Hepatocyte (in vitro differentiated cells): ENCODE data around the gene JHY. TPM values are rescaled to one million over a fixed set of nuclear protein-coding genes. Genes with fewer than 3 reads are reported as not detected.

ENCODE experiments used
- DNase-seq: peaks from one replicate; pipeline ENCODE4 v3.0.0-alpha.2; 2016; ENCODE audit warnings: low spot score
- H2AFZ ChIP-seq: fragments of 200-600 bp; sonication (generic); 2 replicates; pipeline ENCODE4 v1.6.0; 2016; ENCODE audit warnings: antibody characterized with exemption, mild to moderate bottlenecking
- H3K27ac ChIP-seq: fragments of 200-600 bp; sonication (generic); 2 replicates; pipeline ENCODE4 v1.5.1; 2016; ENCODE audit warnings: mild to moderate bottlenecking
- H3K27me3 ChIP-seq: fragments of 200-600 bp; sonication (generic); 2 replicates; pipeline ENCODE4 v1.6.1; 2016
- H3K36me3 ChIP-seq: fragments of 200-600 bp; sonication (generic); replicated peaks from 2 replicates; pipeline ENCODE4 v1.5.1; 2016; ENCODE audit warnings: low read depth; ENCODE audit not compliant: insufficient read depth
- H3K4me1 ChIP-seq: fragments of 200-600 bp; sonication (generic); 2 replicates; pipeline ENCODE4 v1.5.1; 2016; ENCODE audit warnings: mild to moderate bottlenecking, moderate library complexity; ENCODE audit not compliant: insufficient read depth
- H3K4me2 ChIP-seq: fragments of 200-600 bp; sonication (generic); 2 replicates; pipeline ENCODE4 v1.6.0; 2016
- H3K4me3 ChIP-seq: fragments of 200-600 bp; sonication (generic); 2 replicates; pipeline ENCODE4 v1.5.1; 2016; ENCODE audit warnings: mild to moderate bottlenecking
- H3K79me2 ChIP-seq: fragments of 200-600 bp; sonication (generic); 2 replicates; pipeline ENCODE4 v1.6.0; 2017; ENCODE audit warnings: mild to moderate bottlenecking
- H3K9me2 ChIP-seq: fragments of 200-600 bp; sonication (generic); replicated peaks from 2 replicates; pipeline ENCODE4 v1.6.0; 2017; ENCODE audit warnings: mild to moderate bottlenecking; ENCODE audit not compliant: insufficient read depth
- H3K9me3 ChIP-seq: fragments of 200-600 bp; sonication (generic); 2 replicates; pipeline ENCODE4 v1.5.1; 2016; ENCODE audit warnings: low read depth, mild to moderate bottlenecking
- H4K20me1 ChIP-seq: fragments of 200-600 bp; sonication (generic); 2 replicates; pipeline ENCODE4 v1.6.0; 2016; ENCODE audit warnings: mild to moderate bottlenecking; ENCODE audit not compliant: insufficient read depth, poor library complexity, severe bottlenecking
- EZH2 ChIP-seq: fragments of 200-600 bp; sonication (generic); IDR thresholded peaks from 2 replicates; pipeline ENCODE4 v1.6.1; 2016; ENCODE audit warnings: antibody characterized with exemption, mild to moderate bottlenecking, borderline replicate concordance
- EZH2phosphoT487 ChIP-seq: fragments of 200-600 bp; sonication (generic); IDR thresholded peaks from one replicate; pipeline ENCODE4 v1.6.1; 2018; ENCODE audit warnings: antibody characterized with exemption, mild to moderate bottlenecking, low read depth, moderate library complexity; ENCODE audit not compliant: unreplicated experiment, severe bottlenecking
- WGBS: methylation state at CpG from one replicate; pipeline ENCODE4 v1.1.6; 2016; ENCODE audit warnings: low lambda C conversion rate; ENCODE audit errors: missing lambda C conversion rate; 5-methylcytosine and 5-hydroxymethylcytosine counted together
- polyA plus RNA-seq: library from polyadenylated mRNA; unstranded; fragments of >200 nt; fragmentation: Nextera tagmentation; extraction: Ambion mirVana; gene quantifications from 2 replicates; pipeline ENCODE4 v1.2.1, GENCODE V29; 2016
- total RNA-seq: library from RNA; depleted of rRNA; stranded (reverse); fragments of >200 nt; gene quantifications from 2 replicates; pipeline ENCODE4 v1.2.3, GENCODE V29; 2014
- TF ChIP-seq, protein P1 (sequence below): fragments of 200-600 bp; sonication (generic); IDR thresholded peaks from 2 replicates; pipeline ENCODE4 v1.5.1; 2016; ENCODE audit warnings: antibody characterized with exemption, mild to moderate bottlenecking; ENCODE audit not compliant: poor library complexity

The JHY gene
- total and polyA plus RNA-seq, 2 experiments from 2014 or later: 2.8 to 3.0 TPM

DNA sequence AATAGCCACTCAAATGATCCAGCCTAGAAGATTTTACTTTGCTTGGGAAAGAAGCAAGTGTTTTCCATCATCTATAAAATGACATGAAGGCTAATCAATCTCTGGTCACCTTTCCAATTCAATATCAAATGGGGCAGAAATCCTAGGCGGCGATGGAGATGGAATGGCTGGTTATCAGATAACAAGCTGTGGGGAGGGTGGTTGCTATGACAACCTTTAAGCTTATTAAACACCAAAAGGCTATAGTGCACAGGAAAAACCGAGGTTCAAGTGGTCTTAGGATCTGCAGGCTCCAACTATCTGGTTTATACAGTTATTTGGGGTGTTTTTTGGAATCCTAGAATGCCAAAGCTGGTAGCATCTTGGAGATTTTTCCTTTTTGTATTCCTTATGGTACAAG, 113.0 kb downstream of the JHY start:
- Histone ChIP-seq H4K20me1 (no peaks in the 10 kb centered on the region), H3K79me2 (no peaks in the 10 kb centered on the region), H3K27ac (no peak overlapping the region), H3K4me1 (no peaks in the 10 kb centered on the region), H2AFZ (no peak overlapping the region), H3K4me2 (no peak overlapping the region), H3K36me3 (no peaks in the 10 kb centered on the region), H3K9me3 (no peaks in the 10 kb centered on the region), H3K9me2 (no peaks in the 10 kb centered on the region), H3K27me3 (peaks cover 32% of the 10 kb centered on the region), H3K4me3 (no peak overlapping the region)
- TF ChIP-seq EZH2 (no peak), EZH2phosphoT487 (no peak)
- TF ChIP-seq, protein P1, sequence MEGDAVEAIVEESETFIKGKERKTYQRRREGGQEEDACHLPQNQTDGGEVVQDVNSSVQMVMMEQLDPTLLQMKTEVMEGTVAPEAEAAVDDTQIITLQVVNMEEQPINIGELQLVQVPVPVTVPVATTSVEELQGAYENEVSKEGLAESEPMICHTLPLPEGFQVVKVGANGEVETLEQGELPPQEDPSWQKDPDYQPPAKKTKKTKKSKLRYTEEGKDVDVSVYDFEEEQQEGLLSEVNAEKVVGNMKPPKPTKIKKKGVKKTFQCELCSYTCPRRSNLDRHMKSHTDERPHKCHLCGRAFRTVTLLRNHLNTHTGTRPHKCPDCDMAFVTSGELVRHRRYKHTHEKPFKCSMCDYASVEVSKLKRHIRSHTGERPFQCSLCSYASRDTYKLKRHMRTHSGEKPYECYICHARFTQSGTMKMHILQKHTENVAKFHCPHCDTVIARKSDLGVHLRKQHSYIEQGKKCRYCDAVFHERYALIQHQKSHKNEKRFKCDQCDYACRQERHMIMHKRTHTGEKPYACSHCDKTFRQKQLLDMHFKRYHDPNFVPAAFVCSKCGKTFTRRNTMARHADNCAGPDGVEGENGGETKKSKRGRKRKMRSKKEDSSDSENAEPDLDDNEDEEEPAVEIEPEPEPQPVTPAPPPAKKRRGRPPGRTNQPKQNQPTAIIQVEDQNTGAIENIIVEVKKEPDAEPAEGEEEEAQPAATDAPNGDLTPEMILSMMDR: no peak
- no peak for DNase-seq
- 45% methylated on average over 3 of the region's 3 CpGs for WGBS

DNA sequence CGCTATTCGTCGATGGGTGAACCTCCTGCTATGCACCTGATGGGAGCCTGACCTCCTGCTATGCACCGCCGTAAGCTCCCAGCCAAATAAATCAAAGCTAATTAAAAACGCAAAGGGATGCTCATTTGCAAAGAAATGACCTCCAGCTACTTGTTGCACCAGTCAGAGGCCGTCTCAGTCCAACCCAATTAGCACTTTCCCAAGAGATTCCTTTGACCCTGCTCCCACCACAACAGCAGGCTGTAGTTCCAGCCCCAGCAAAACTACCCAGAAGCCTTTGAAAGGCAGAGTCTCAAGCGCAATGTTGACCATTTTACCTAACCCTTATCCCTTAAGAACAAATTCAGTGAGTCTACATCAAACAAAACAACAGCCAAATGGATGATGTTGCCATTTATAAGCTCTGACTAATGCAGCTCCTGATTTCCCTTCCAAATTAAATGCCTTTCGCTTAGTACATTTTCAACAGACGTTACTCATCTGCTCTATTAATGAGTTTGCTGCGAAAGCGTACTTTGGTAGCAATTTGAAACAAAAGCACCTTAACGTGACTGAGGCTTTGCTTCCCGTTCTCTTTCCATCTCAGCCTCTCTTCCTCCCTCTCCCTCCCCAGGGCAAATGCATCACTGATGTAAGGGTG, 116.3 kb downstream of the JHY start:
- Histone ChIP-seq H3K36me3 (no peaks in the 10 kb centered on the region), H3K79me2 (no peaks in the 10 kb centered on the region), H3K27ac (no peak overlapping the region), H3K27me3 (peaks cover 30% of the 10 kb centered on the region), H3K4me2 (no peak overlapping the region), H3K4me1 (no peaks in the 10 kb centered on the region), H3K9me2 (no peaks in the 10 kb centered on the region), H2AFZ (no peak overlapping the region), H4K20me1 (no peaks in the 10 kb centered on the region), H3K9me3 (no peaks in the 10 kb centered on the region), H3K4me3 (no peak overlapping the region)
- 57% methylated on average over 14 of the region's 14 CpGs for WGBS
- no peak for DNase-seq
- no peak for TF ChIP-seq EZH2
- TF ChIP-seq, protein P1: no peak
- TF ChIP-seq EZH2phosphoT487: no peak

GRCh38 chr11:123000721-123001120, 118.2 kb downstream of the JHY start:
- WGBS: 79% methylated on average over 5 of the region's 5 CpGs

More at GRCh38 chr11:123000721-123001120, 118.2 kb downstream of the JHY start:
- peaks cover 23% of the 10 kb centered on the region for H3K27me3 ChIP-seq
- H4K20me1 ChIP-seq: no peaks in the 10 kb centered on the region
- no peak overlapping the region for H3K27ac ChIP-seq
- TF ChIP-seq EZH2: no peak
- TF ChIP-seq, protein P1: no peak
- no peak for TF ChIP-seq EZH2phosphoT487
- no peak for DNase-seq
- H3K4me1 ChIP-seq: no peaks in the 10 kb centered on the region
- no peaks in the 10 kb centered on the region for H3K9me3 ChIP-seq
- H3K4me2 ChIP-seq: no peak overlapping the region
- no peaks in the 10 kb centered on the region for H3K79me2 ChIP-seq
- H3K9me2 ChIP-seq: no peaks in the 10 kb centered on the region
- H3K4me3 ChIP-seq: no peak overlapping the region
- no peak overlapping the region for H2AFZ ChIP-seq
- H3K36me3 ChIP-seq: no peaks in the 10 kb centered on the region
